Activated naive CD4-positive, alpha-beta T cell treated with anti-CD3 and anti-CD28 coated beads, Interleukin-2, amount 50 U/mL, for 16 hours (primary cell): ENCODE data around the gene NAPSA.
"Not testable (repeated sequence)": the region's sequence is repeated elsewhere in the genome, so short reads cannot be mapped to it uniquely, and the experiment has no call there.

Source experiments
- DNase-seq: peaks from one replicate; pipeline ENCODE4 v3.0.0-alpha.2; 2020

Gene NAPSA

GRCh38 chr19:50358483-50359327 is 6.7 kb downstream of the NAPSA start:
- DNase-seq: peak; percentile 74

GRCh38 chr19:50357178-50358100 is 8.0 kb downstream of the NAPSA start:
- DNase-seq: peak; percentile 89

GRCh38 chr19:50356691-50357177 is 8.7 kb downstream of the NAPSA start:
- DNase-seq: no peak

GRCh38 chr19:50353487-50353880 is 12.0 kb downstream of the NAPSA start:
- not testable (repeated sequence) for DNase-seq

- no peak for DNase-seq
Observed at GRCh38 chr19:50352242-50352641, 13.2 kb downstream of the NAPSA start.

- no peak for DNase-seq
Observed at GRCh38 chr19:50349277-50350057, 16.0 kb downstream of the NAPSA start.

GRCh38 chr19:50347089-50347581 is 18.3 kb downstream of the NAPSA start:
- DNase-seq: not testable (repeated sequence)

- no peak for DNase-seq
Observed at GRCh38 chr19:50344661-50345318, 20.6 kb downstream of the NAPSA start.

GRCh38 chr19:50341091-50341564 is 24.3 kb downstream of the NAPSA start:
- DNase-seq: no peak

GRCh38 chr19:50340331-50340730 is 25.1 kb downstream of the NAPSA start:
- DNase-seq: no peak

- not testable (repeated sequence) for DNase-seq
Observed at GRCh38 chr19:50337031-50337430, 28.4 kb downstream of the NAPSA start.

GRCh38 chr19:50334741-50335421 is 30.6 kb downstream of the NAPSA start:
- no peak for DNase-seq

- DNase-seq: peak; percentile 81
Observed at GRCh38 chr19:50333737-50334617, 31.5 kb downstream of the NAPSA start.

- DNase-seq: peak; percentile 92
Observed at GRCh38 chr19:50333235-50333736, 32.2 kb downstream of the NAPSA start.

- DNase-seq: no peak
Observed at GRCh38 chr19:50332244-50333038, 33.0 kb downstream of the NAPSA start.

- DNase-seq: no peak
Observed at GRCh38 chr19:50331994-50332243, 33.5 kb downstream of the NAPSA start.

- no peak for DNase-seq
Observed at GRCh38 chr19:50331221-50331993, 34.0 kb downstream of the NAPSA start.

- peak; percentile 81 for DNase-seq
Observed at GRCh38 chr19:50330365-50331078, 34.9 kb downstream of the NAPSA start.
